Type B pancreatic cell (in vitro differentiated cells): Measurements from ENCODE around the gene STXBP6. TPM values are rescaled to one million over a fixed set of nuclear protein-coding genes. Genes with fewer than 3 reads are reported as not detected.

Experiments used
- DNase-seq: peaks from one replicate; pipeline ENCODE4 v3.0.0; 2021; ENCODE audit warnings: mixed read lengths; ENCODE audit not compliant: unreplicated experiment; ENCODE audit errors: extremely low spot score
- H3K27ac Mint-ChIP-seq: 2 replicates; pipeline ENCODE4 v1.8.0; 2021; ENCODE audit warnings: mild to moderate bottlenecking, mixed read lengths
- H3K27me3 Mint-ChIP-seq: 2 replicates; pipeline ENCODE4 v1.8.0; 2021; ENCODE audit warnings: mixed read lengths
- H3K36me3 Mint-ChIP-seq: 2 replicates; pipeline ENCODE4 v1.8.0; 2021; ENCODE audit warnings: mixed read lengths
- H3K4me1 Mint-ChIP-seq: one replicate; pipeline ENCODE4 v1.8.0; 2021; ENCODE audit warnings: mixed read lengths; ENCODE audit not compliant: unreplicated experiment
- H3K4me3 Mint-ChIP-seq: 2 replicates; pipeline ENCODE4 v1.8.0; 2021; ENCODE audit warnings: mild to moderate bottlenecking, mixed read lengths
- H3K9me3 Mint-ChIP-seq: 2 replicates; pipeline ENCODE4 v1.8.0; 2021; ENCODE audit warnings: mixed read lengths
- CTCF ChIP-seq: fragments of 200-600 bp; sonication (generic); conservative IDR thresholded peaks from 2 replicates; pipeline ENCODE4 v1.5.0; 2021; ENCODE audit warnings: antibody characterized with exemption, mild to moderate bottlenecking
- total RNA-seq: library from RNA; stranded (reverse); gene quantifications from 2 replicates; pipeline ENCODE4 v1.2.1, GENCODE V29; 2021; ENCODE audit warnings: low replicate concordance

STXBP6 gene
- total RNA-seq, 1 donor from 2014 or later: 17.0 TPM

GRCh38 chr14:24974591-24975374, 75.2 kb downstream of the STXBP6 start:
- no peak for DNase-seq
- no peak overlapping the region for H3K4me3 Mint-ChIP-seq
- no peak for TF ChIP-seq CTCF
- H3K27me3 Mint-ChIP-seq: no peaks in the 10 kb centered on the region
- H3K9me3 Mint-ChIP-seq: no peaks in the 10 kb centered on the region
- H3K27ac Mint-ChIP-seq: no peak overlapping the region
- no peaks in the 10 kb centered on the region for H3K36me3 Mint-ChIP-seq
- H3K4me1 Mint-ChIP-seq: peaks cover 21% of the 10 kb centered on the region

- Mint-ChIP-seq H3K4me3 (no peak overlapping the region), H3K27ac (no peak overlapping the region), H3K4me1 (peaks cover 25% of the 10 kb centered on the region), H3K9me3 (no peaks in the 10 kb centered on the region), H3K27me3 (no peaks in the 10 kb centered on the region), H3K36me3 (no peaks in the 10 kb centered on the region)
- TF ChIP-seq CTCF: no peak
- no peak for DNase-seq
Observed at GRCh38 chr14:24972844-24973243, 77.1 kb downstream of the STXBP6 start.

- Mint-ChIP-seq H3K27me3 (no peaks in the 10 kb centered on the region), H3K4me1 (peaks cover 25% of the 10 kb centered on the region), H3K9me3 (no peaks in the 10 kb centered on the region), H3K27ac (no peak overlapping the region), H3K4me3 (no peak overlapping the region), H3K36me3 (no peaks in the 10 kb centered on the region)
- no peak for TF ChIP-seq CTCF
- no peak for DNase-seq
Observed at GRCh38 chr14:24971255-24971654, 78.7 kb downstream of the STXBP6 start.

- no peaks in the 10 kb centered on the region for H3K9me3 Mint-ChIP-seq
- H3K36me3 Mint-ChIP-seq: no peaks in the 10 kb centered on the region
- no peaks in the 10 kb centered on the region for H3K27me3 Mint-ChIP-seq
- H3K27ac Mint-ChIP-seq: peak overlapping the region; percentile 86
- peak overlapping the region; percentile 15 for H3K4me3 Mint-ChIP-seq
- DNase-seq: no peak
- no peak for TF ChIP-seq CTCF
- peaks cover 17% of the 10 kb centered on the region for H3K4me1 Mint-ChIP-seq
Observed at GRCh38 chr14:24966579-24966964, 83.4 kb downstream of the STXBP6 start.

GRCh38 chr14:24965934-24966578, 83.9 kb downstream of the STXBP6 start:
- no peaks in the 10 kb centered on the region for H3K9me3 Mint-ChIP-seq
- H3K27me3 Mint-ChIP-seq: no peaks in the 10 kb centered on the region
- H3K36me3 Mint-ChIP-seq: no peaks in the 10 kb centered on the region
- DNase-seq: no peak
- H3K4me1 Mint-ChIP-seq: peaks cover 11% of the 10 kb centered on the region
- no peak for TF ChIP-seq CTCF
- H3K27ac Mint-ChIP-seq: peak overlapping the region; percentile 86
- peak overlapping the region; percentile 15 for H3K4me3 Mint-ChIP-seq
